GM12878 (cell line): Measurements from ENCODE around the gene CHD1L. TPM values are rescaled to one million over a fixed set of nuclear protein-coding genes. Genes with fewer than 3 reads are reported as not detected.

Experiments used
- BCL11A ChIP-seq: IDR thresholded peaks from 2 replicates; pipeline ENCODE4 v1.6.1; 2011; ENCODE audit warnings: low read depth, low read length
- CEBPB ChIP-seq, 2 experiments: fragments of 150-350 bp in 1 of 2; IDR thresholded peaks; 2 replicates each; pipeline ENCODE4 v1.6.1; 2012 to 2014; ENCODE audit warnings: low read depth in 2 of 2, low read length in 2 of 2, borderline replicate concordance in 1 of 2, inconsistent platforms in 1 of 2
- FOXM1 ChIP-seq: IDR thresholded peaks from 2 replicates; pipeline ENCODE4 v1.6.1; 2012; ENCODE audit warnings: low read depth, mild to moderate bottlenecking, inconsistent platforms, low read length, moderate library complexity
- IKZF1 ChIP-seq: fragments of 450-650 bp; conservative IDR thresholded peaks from 2 replicates; pipeline ENCODE4 v1.6.1; 2017; ENCODE audit warnings: antibody characterized with exemption, mild to moderate bottlenecking
- MTA2 ChIP-seq: fragments of 450-650 bp; IDR thresholded peaks from 2 replicates; pipeline ENCODE4 v1.6.1; 2016; ENCODE audit warnings: low read depth, mild to moderate bottlenecking, moderate library complexity
- MXI1 ChIP-seq: fragments of 150-350 bp; IDR thresholded peaks from 2 replicates; pipeline ENCODE4 v1.6.1; 2011; ENCODE audit warnings: low read depth, mild to moderate bottlenecking, inconsistent platforms, low read length, improper control_type of control experiment
- MYB ChIP-seq: fragments of 150-350 bp; IDR thresholded peaks from 2 replicates; pipeline ENCODE4 v1.6.1; 2014; ENCODE audit warnings: mild to moderate bottlenecking, low read depth, low read length, borderline replicate concordance
- NFXL1 ChIP-seq: fragments of 450-650 bp; IDR thresholded peaks from 2 replicates; pipeline ENCODE4 v1.6.1; 2017; ENCODE audit warnings: antibody characterized with exemption, mild to moderate bottlenecking, borderline replicate concordance
- NR2C1 ChIP-seq: fragments of 450-650 bp; IDR thresholded peaks from 2 replicates; pipeline ENCODE4 v1.6.1; 2017; ENCODE audit warnings: antibody characterized with exemption, mild to moderate bottlenecking, moderate library complexity
- POLR2A ChIP-seq: IDR thresholded peaks from 2 replicates; pipeline ENCODE4 v1.6.1; 2011; ENCODE audit warnings: low read depth, mild to moderate bottlenecking, low read length
- POLR2AphosphoS2 ChIP-seq: IDR thresholded peaks from 2 replicates; pipeline ENCODE4 v1.6.1; 2011; ENCODE audit warnings: low read depth, mild to moderate bottlenecking, low read length, improper control_type of control experiment, moderate library complexity
- RCOR1 ChIP-seq: conservative IDR thresholded peaks from 2 replicates; pipeline ENCODE4 v1.6.1; 2012; ENCODE audit warnings: low read depth, low read length, improper control_type of control experiment
- SP1 ChIP-seq: IDR thresholded peaks from one replicate; pipeline ENCODE4 v1.6.1; 2011; ENCODE audit warnings: low read depth, low read length
- SPI1 ChIP-seq: IDR thresholded peaks from 2 replicates; pipeline ENCODE4 v1.6.1; 2011; ENCODE audit warnings: low read depth, mild to moderate bottlenecking, low read length, moderate library complexity, borderline replicate concordance; ENCODE audit not compliant: insufficient read depth
- SREBF1 ChIP-seq: IDR thresholded peaks from 2 replicates; pipeline ENCODE4 v1.6.1; 2012; ENCODE audit warnings: mild to moderate bottlenecking, low read length
- STAT1 ChIP-seq: fragments of 450-650 bp; conservative IDR thresholded peaks from 2 replicates; pipeline ENCODE4 v1.6.1; 2014; ENCODE audit warnings: antibody characterized with exemption, mild to moderate bottlenecking
- SUPT20H ChIP-seq: IDR thresholded peaks from 2 replicates; pipeline ENCODE4 v1.6.1; 2011; ENCODE audit warnings: low read depth, mild to moderate bottlenecking, low read length, moderate library complexity, borderline replicate concordance; ENCODE audit not compliant: control insufficient read depth
- TBL1XR1 ChIP-seq: IDR thresholded peaks from 2 replicates; pipeline ENCODE4 v1.6.1; 2012; ENCODE audit warnings: low read depth, low read length, improper control_type of control experiment
- polyA plus RNA-seq, 11 experiments: library from polyadenylated mRNA; depleted of rRNA in 4 of 11; unstranded in 6 of 11; stranded (reverse) in 5 of 11; fragments of >200 nt; fragmentation: Nextera tagmentation in 4 of 11; fragmentation: Illumina TruSeq in 1 of 11; extraction: Ambion mirVana in 4 of 11; extraction: Trizol in 1 of 11; gene quantifications; 1 replicate in 1 of 11; 2 replicates in 10 of 11; pipeline versions ENCODE4 v1.2.1 to v1.2.3, GENCODE V29; 2011 to 2016; ENCODE audit warnings: inconsistent platforms in 2 of 11, missing spikeins in 2 of 11, low read depth in 1 of 11
- total RNA-seq, 4 experiments: library from RNA; depleted of rRNA in 3 of 4; stranded (reverse); fragments of >200 nt in 3 of 4; fragmentation: Illumina TruSeq in 1 of 4; extraction: Trizol in 1 of 4; gene quantifications; 2 replicates each; pipeline versions ENCODE4 v1.2.1 to v1.2.3, GENCODE V29; 2013 to 2021
- TF ChIP-seq, protein P1 (sequence below): fragments of 450-650 bp; IDR thresholded peaks from 2 replicates; pipeline ENCODE4 v1.6.1; 2017; ENCODE audit warnings: antibody characterized with exemption, mild to moderate bottlenecking, moderate library complexity
- TF ChIP-seq, protein P2 (sequence below): fragments of 450-650 bp; formaldehyde crosslinking; IDR thresholded peaks from 2 replicates; pipeline ENCODE4 v1.5.0; 2022; ENCODE audit warnings: mild to moderate bottlenecking, missing genetic modification characterization
- TF ChIP-seq, protein P3 (sequence below): fragments of 150-350 bp; IDR thresholded peaks from 2 replicates; pipeline ENCODE4 v1.6.1; 2016; ENCODE audit warnings: low read depth, low read length

Gene CHD1L
- total and polyA plus RNA-seq, 10 of the 15 experiments (the other 5 are each of a cell fraction or from before 2014, with no cell fraction given): 21.2 to 54.2 (median 44.5) TPM

DNA sequence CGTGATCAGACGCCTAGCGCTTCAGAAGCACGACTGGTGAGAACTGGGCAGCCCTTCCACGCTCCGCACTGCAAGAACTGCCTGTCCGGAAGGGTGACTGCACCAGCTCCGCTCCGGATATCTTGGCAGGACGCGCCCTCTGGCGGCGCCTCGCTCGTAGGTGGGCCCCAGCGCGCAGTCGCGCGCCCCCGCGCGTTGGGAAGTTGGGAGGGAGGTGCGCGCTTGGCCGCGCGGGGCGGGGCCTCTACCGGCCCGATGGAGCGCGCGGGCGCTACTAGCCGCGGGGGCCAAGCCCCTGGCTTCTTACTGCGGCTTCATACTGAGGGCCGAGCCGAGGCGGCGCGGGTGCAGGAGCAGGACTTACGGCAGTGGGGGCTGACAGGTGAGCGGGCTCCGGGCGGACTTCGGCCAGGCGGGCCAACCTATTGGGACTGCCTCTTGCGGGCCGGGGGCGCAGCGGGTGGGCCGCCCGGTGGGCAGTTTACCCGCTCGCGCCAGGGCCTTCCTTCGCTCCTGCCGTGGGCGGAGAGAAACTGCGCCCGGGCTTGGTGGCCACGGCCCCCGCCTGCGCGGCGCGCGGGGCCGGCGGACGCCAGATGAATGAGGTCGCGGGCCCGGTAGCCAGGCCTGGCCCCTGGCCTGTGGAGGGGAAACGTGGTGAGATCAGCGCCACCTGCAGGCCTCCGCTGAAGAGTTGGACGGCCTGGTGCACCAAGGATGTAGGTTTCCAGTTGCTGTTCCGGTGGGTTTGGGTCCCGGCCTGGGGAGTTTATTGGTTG lies at the start of gene CHD1L (continued):
- TF ChIP-seq, protein P1, sequence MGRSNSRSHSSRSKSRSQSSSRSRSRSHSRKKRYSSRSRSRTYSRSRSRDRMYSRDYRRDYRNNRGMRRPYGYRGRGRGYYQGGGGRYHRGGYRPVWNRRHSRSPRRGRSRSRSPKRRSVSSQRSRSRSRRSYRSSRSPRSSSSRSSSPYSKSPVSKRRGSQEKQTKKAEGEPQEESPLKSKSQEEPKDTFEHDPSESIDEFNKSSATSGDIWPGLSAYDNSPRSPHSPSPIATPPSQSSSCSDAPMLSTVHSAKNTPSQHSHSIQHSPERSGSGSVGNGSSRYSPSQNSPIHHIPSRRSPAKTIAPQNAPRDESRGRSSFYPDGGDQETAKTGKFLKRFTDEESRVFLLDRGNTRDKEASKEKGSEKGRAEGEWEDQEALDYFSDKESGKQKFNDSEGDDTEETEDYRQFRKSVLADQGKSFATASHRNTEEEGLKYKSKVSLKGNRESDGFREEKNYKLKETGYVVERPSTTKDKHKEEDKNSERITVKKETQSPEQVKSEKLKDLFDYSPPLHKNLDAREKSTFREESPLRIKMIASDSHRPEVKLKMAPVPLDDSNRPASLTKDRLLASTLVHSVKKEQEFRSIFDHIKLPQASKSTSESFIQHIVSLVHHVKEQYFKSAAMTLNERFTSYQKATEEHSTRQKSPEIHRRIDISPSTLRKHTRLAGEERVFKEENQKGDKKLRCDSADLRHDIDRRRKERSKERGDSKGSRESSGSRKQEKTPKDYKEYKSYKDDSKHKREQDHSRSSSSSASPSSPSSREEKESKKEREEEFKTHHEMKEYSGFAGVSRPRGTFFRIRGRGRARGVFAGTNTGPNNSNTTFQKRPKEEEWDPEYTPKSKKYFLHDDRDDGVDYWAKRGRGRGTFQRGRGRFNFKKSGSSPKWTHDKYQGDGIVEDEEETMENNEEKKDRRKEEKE: no peak
- TF ChIP-seq SPI1 (no peak; the same call in 1 of the 2 replicates), FOXM1 (no peak), MXI1 (peak; percentile 56; the same call in 1 of the 2 replicates), POLR2AphosphoS2 (no peak), IKZF1 (peak; percentile 80), POLR2A (peak; percentile 88), SP1 (no peak), NFXL1 (no peak; the same call in 1 of the 2 replicates), NR2C1 (no peak), SUPT20H (no peak), BCL11A (no peak), MTA2 (no peak), TBL1XR1 (peak; percentile 69; the same call in 1 of the 2 replicates), MYB (no peak), SREBF1 (no peak), RCOR1 (no peak), CEBPB (IDR thresholded peaks at IDR 0.05; ENCODE audit: borderline replicate concordance in 1 of 2, low read depth in 2 of 2, low read length in 2 of 2) (no peak), STAT1 (0 out of 2 replicates have a peak, but pooled peaks have one; percentile 36)
- TF ChIP-seq, protein P2, sequence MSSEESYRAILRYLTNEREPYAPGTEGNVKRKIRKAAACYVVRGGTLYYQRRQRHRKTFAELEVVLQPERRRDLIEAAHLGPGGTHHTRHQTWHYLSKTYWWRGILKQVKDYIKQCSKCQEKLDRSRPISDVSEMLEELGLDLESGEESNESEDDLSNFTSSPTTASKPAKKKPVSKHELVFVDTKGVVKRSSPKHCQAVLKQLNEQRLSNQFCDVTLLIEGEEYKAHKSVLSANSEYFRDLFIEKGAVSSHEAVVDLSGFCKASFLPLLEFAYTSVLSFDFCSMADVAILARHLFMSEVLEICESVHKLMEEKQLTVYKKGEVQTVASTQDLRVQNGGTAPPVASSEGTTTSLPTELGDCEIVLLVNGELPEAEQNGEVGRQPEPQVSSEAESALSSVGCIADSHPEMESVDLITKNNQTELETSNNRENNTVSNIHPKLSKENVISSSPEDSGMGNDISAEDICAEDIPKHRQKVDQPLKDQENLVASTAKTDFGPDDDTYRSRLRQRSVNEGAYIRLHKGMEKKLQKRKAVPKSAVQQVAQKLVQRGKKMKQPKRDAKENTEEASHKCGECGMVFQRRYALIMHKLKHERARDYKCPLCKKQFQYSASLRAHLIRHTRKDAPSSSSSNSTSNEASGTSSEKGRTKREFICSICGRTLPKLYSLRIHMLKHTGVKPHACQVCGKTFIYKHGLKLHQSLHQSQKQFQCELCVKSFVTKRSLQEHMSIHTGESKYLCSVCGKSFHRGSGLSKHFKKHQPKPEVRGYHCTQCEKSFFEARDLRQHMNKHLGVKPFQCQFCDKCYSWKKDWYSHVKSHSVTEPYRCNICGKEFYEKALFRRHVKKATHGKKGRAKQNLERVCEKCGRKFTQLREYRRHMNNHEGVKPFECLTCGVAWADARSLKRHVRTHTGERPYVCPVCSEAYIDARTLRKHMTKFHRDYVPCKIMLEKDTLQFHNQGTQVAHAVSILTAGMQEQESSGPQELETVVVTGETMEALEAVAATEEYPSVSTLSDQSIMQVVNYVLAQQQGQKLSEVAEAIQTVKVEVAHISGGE (CRISPR knock-in tag): no peak
- TF ChIP-seq, protein P3, sequence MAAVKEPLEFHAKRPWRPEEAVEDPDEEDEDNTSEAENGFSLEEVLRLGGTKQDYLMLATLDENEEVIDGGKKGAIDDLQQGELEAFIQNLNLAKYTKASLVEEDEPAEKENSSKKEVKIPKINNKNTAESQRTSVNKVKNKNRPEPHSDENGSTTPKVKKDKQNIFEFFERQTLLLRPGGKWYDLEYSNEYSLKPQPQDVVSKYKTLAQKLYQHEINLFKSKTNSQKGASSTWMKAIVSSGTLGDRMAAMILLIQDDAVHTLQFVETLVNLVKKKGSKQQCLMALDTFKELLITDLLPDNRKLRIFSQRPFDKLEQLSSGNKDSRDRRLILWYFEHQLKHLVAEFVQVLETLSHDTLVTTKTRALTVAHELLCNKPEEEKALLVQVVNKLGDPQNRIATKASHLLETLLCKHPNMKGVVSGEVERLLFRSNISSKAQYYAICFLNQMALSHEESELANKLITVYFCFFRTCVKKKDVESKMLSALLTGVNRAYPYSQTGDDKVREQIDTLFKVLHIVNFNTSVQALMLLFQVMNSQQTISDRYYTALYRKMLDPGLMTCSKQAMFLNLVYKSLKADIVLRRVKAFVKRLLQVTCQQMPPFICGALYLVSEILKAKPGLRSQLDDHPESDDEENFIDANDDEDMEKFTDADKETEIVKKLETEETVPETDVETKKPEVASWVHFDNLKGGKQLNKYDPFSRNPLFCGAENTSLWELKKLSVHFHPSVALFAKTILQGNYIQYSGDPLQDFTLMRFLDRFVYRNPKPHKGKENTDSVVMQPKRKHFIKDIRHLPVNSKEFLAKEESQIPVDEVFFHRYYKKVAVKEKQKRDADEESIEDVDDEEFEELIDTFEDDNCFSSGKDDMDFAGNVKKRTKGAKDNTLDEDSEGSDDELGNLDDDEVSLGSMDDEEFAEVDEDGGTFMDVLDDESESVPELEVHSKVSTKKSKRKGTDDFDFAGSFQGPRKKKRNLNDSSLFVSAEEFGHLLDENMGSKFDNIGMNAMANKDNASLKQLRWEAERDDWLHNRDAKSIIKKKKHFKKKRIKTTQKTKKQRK: no peak
